ENCODE measurements around the gene SCUBE3. TPM values are rescaled to one million over a fixed set of nuclear protein-coding genes. Genes with fewer than 3 reads are reported as not detected.

The SCUBE3 gene
- total RNA-seq, 1 donor from 2014 or later, result 10.6 TPM

DNA sequence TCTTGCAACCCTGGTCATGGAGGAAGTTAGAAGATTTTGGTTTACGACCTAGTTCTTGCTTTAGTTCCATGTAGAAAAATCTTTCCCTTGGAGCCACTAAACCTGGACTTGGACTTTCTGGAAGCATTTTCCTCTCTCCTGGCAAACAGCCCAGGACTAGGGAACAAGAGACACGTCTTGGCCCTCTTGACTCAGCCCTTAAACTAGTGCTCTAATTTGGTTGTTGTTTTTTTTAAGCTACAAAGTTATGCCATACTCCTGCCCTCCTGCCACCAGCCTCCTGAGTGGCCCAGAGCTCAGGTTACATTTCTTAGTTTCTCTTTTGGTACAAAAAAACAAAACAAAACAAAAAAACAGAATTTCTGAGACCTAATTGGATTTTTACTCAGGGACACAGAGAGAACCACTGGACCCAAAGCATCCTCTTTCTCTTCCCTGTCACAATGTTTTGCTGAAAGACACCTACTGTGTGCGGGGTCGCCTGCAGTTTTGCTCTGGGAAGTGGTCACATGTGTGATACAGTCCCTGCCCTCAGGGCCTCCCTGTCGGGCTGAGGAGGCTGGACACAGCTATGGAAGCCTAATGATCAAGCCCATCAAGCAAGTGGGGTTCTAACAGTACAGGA is 32.3 kb upstream of the SCUBE3 start:
- no peak for DNase-seq (ENCODE audit: low spot score)

DNA sequence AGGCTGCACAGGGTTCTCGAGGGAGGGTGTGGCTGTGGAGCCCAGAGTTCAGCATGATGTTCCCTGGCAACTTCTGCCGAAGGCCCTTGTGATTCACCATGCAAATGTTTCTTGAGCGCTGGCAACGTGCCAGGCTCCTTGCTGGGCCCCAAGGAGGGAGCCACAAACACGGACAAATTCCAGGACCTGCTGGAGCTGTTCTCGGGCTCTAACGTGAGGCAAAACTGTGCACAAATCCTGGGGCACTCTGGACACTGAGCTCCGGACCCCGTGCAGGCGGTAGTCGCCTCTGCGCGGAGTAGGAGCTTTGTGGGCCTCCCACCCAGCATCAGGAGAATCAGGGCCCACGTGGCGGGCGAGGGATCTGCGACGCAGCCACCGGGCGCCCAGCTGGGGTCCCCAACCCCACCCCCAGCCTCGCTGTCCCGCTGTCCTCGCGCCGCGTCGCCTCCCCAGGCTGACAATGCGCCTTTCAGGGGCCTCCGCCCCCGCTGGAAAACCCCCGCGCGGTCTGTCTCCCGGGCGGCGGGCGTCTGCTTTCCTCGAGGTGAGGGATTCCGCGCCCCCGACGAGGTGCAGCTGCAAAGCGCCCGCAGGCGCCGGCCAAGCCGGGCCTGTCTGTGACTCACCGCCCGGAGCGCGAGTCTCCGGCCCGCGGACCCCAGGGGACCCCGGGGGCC is 31.7 kb upstream of the SCUBE3 start:
- DNase-seq (ENCODE audit: low spot score), result peak; percentile 84

DNA sequence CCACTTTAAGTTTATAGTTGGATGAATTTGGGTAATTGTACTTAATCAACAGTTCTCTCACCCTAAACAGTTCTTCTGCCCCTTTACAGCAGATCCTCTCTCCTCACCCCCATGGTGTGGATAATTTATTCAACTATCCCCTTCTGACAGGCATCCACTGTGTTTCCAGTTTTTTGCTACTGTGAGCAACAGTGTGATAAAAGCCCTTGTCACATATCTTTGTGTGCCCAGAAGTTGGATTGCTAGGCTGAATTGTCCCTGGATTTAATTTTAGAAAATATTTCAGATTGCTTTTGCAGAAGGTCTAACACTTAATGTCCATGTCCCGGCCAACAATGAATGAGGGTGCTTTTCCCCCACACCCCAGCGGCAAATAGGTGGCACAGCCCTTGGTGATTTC is 30.5 kb upstream of the SCUBE3 start:
- DNase-seq (ENCODE audit: low spot score), result no peak

DNA sequence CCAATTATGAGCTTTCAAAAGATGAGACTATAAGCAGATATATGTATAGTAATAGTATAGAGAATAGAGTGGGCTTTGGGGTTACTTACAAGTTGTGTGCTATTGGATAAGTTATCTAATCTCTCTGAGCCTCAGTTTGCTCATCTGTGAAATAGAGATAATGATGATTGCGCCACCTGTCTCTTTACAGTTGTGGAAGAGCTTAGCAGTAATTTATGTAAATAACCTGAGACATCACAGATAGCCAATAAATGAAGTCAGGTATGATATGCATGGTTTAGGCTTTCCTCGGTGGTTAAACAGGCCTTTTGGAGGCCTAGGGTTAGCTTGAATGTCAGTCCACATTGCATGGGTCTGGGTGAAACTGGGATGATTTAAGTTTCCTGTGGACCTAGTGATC is 29.8 kb upstream of the SCUBE3 start:
- no peak for DNase-seq (ENCODE audit: low spot score)

DNA sequence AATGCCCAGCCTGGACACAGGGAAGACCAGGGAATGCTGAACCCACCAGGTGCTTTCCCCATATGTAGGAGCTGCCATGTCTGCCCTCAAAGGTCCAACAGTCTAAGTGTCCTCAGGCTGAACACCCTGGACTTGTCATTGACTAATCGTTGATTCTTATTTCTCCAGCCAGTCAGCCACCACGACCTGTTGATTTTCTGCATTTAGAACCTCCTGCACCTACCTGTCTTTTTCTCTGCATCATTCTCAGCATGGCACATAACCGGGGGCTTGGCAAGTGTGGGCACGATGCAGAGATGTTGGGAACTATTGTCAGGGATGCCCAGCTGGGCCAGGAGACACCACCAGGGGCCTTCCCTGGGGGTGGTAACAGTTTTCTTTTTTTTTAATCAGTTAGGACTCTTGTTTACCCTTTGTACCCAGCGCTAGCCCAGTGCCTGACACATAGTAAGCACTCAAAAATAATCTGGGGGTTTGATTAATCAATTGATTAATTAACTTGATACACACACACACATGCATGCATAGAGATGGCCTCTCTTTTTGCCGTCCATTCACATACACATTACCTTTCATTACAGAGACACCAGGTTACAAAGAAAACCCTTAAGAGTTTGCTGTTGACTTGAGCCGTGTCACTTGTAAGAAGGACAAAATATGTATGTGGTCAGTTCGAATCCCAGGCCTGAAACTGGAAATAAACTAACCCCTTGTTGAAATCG is 29.0 kb upstream of the SCUBE3 start:
- no peak for DNase-seq (ENCODE audit: low spot score)

DNA sequence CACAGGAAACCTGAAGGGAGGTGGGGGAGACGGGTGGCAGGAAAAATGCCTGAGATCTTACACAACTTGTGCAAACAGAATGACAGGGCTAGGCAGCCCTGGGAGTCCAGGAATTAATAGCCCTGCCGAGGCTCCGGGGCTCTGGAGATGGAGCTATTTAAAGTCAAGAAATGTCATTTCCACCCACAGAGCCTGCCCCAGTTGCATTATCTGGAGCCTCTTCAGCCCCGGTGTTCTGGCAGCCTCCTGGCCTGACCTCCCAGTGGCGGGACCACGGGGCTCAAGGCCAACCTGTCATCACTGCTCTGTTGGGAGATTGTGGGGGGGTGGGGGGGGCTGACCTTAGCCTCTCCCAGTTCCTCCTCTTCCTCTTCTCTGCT is 28.5 kb upstream of the SCUBE3 start:
- DNase-seq (ENCODE audit: low spot score), result no peak

DNA sequence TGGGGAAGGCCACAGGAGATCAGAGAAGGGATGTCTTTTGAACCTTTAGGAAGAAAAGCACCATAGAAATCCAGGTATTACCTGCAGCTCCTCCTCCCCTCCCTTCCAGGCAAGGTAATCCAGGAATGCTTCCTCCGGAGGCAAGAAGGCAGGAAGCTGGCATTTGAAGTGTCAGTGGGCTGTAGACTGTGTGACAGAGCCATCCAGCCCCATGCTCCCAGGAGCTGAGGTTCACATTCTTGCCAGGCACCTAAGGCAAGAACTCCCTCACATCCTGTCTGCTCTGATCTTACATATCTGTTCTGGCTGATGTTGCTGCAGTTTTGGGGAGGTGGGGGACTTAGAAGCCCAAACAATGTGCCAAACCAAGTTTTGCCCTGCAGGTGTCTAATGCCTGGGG is 27.8 kb upstream of the SCUBE3 start:
- no peak for DNase-seq (ENCODE audit: low spot score)

DNA sequence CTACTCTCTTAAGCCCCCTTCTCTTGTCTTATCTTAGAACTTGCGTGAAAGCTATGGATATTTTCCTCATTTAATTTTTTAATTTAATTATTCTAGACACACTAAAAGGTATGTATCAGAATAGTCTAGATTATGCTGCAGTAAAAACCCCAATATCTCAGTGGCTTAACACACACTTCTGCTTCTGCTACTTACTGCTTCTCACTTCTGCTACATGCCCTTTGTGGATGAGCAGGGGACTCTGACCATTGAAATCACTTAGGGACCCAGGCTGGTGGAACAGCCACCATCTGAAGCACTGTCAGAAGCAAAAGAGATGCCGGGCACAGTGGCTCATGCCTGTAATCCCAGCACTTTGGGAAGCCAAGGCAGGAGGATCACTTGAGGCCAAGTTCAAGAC is 27.2 kb upstream of the SCUBE3 start:
- no peak for DNase-seq (ENCODE audit: low spot score)

DNA sequence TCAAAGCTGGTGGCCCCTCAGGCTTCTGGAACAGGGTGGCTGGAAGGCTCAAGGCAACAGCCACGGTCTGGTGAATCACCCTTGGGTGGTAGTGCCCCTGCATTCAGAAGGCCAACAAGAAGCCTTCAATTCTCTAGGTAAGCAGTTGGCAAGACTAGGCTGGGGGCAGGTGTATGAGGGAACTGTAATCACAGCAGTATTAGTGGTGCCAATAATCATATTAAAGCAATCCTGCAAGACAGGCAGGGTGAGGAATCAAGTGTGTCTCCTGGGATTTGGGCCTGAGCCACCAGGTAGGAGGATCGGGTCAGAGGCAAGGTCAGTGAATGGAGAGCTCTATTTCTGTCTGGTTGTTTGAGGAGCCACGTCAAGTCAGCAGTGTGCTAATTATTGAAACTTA is 24.9 kb upstream of the SCUBE3 start:
- no peak for DNase-seq (ENCODE audit: low spot score)

DNA sequence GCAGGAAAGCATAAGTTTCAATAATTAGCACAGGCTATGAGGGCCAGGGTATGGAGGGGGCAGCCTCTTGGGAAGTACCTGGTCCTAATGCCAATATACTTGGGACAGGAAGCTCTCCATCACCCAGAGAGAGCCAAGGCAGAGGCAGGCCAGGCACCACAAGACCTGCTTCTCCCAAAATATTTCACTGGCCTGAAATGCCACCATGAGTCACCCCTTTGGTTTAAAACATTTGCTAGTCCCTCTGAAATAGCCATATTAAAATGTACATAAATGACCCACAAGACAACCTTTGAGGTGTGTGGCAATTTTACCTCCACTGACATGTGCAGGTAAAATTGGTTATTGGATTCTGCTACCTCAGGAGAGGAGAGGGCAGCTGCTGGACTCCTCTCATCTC is 23.4 kb upstream of the SCUBE3 start:
- no peak for DNase-seq (ENCODE audit: low spot score)

DNA sequence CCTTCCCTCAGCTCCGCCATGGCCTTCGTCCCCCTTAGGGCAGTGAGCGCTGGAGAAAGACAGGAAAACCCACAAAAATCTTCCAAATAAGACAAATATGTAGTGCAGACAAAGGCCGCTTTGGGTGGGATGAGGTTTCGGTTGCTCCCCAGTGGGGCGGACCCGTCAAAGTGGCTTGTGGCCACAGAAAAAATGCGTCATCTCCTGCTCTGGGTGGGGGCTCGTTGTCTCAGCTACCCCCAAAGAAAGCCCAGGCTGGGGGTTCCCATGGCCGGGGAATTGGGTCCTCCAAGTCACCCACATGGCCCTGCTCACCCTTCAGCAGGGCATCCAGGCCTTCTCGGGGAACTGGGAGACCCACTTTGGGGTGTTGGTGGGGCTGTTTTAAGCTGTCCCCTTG is 21.9 kb upstream of the SCUBE3 start:
- no peak for DNase-seq (ENCODE audit: low spot score)

DNA sequence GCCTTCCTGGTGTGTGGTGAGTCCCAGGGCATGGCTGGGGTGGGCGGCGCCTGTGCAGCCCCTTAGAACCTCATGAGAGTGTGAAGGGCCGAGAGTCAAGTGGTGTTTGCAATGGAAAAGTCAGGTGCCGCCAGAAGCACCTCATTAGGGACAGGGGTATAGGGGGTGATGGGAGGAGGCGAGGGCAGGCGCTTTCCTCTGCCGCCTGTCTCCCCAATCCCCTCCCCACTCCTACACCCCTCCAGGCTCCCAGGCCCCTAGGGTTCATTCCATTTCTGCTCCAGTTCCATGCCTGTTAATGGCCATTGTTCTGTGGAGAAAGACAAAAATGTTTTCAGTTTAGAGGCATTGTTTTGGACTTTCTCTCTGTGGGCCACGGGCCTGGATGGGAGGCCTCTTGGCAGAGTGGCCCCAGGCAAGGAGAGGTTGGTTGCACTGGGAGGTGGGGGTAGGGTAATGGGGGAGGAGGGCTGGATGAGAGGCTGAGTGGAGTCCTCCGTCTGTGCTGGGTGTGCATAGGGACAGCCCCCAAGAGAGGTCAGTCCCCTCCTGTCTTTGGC is 21.4 kb upstream of the SCUBE3 start:
- DNase-seq (ENCODE audit: low spot score), result no peak

DNA sequence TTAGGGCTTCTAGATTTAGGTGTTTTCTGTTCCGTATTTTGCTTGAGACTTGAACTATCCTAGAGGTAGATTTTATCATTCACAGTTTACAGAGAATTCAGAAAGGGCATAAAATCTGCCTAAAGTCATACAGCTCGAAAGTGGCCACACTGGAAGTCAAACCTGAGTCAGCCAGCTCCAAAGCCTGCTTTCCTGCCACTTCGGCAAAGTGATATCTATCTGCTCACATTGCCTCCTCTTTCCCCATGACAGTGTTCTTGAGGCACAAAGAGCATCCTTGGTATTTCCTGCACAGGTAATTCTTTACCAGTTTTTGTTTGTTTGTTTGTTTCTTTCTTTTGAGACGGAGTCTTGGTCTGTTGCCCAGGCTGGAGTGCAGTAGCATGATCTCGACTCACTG is 19.4 kb upstream of the SCUBE3 start:
- no peak for DNase-seq (ENCODE audit: low spot score)

DNA sequence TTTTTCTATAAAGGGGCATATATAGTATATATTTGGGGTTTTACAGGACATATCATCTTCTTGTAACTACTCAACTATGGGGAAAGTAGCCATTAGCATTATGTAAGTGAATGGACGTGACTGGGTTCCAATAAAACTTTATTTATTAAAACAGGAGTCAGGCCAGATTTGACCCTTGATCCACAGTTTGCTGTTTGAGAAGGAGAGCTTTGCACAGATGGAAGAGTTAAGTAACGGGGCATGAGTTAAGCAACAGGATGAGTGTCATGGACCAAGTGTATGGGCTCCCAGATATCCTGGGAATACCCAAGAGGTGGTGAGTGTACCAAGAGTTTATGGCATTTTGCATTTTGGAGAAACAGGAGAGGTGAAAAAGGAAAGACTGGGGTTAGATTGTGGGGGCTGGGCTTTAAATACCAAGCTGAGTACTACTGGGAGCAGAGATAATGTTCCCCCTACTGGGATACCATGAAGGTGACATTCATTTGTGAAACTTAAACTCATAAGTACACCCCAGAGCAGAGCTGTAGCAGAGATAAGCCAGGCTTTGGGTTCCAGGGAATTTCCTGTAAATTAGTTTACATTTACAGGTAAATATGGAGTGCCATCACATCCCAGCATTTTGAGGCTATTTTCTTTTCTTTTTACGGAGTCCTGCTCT is 18.5 kb upstream of the SCUBE3 start:
- DNase-seq (ENCODE audit: low spot score), result no peak

DNA sequence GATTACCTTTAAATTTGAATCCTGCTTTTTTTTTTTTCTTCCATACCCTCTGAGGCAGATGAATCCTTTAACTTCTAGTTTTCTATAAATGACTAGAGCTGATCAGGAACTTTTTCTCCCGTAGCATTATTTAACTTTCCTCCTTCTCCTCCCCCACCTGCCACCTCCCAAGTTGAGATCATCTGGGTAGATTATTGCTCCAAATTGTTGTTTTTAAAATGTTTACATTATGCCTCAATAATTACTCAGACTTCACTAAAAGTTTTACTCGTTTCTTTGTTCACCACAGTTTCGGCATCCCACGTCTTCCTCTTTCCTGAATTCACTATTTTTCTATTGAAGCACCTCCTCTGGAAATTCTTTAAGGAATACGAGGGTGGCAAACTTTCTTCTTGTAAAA is 16.6 kb upstream of the SCUBE3 start:
- DNase-seq (ENCODE audit: low spot score), result no peak

DNA sequence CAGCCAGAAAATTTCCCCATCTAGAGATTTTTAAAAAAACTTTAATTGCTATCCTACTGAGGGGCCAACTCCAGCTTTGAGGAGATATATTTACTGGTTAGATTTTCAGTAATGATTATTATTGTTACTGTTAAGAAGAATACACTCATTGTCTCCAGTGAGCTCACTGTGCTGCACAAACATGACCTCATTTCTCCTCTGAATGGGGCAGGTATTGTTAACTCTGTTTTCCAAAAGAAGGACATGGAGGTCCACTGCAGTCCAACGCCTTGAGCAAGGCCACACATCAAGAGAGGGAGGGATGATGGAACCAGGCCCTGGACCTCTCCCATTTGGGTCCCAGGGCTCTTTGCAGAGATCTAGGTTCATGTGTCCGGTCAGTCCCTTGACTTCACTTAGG is 13.9 kb upstream of the SCUBE3 start:
- DNase-seq (ENCODE audit: low spot score), result no peak

DNA sequence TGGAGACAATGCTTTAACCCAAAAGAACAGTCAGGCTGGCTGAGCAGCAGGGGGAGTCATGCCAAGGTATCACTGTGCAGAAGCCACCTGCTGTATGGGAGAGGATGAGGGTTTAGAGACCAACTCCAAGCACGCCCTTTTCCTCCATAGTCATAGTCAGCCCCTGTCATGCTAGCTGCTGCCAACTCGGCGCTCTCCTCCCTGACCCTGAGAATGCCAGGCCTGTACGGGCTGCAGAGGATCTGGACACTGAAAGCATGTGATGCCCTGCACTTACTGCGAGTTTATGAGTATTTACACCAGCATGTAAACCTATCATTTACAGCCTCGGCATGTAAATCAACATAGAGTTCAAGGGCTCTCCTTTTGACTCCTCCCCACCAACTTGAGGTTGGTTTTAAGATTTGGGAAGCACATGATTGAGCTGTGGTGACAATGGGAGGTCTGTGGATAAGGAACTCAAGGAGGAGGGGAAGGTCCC is 11.7 kb upstream of the SCUBE3 start:
- DNase-seq (ENCODE audit: low spot score), result no peak

DNA sequence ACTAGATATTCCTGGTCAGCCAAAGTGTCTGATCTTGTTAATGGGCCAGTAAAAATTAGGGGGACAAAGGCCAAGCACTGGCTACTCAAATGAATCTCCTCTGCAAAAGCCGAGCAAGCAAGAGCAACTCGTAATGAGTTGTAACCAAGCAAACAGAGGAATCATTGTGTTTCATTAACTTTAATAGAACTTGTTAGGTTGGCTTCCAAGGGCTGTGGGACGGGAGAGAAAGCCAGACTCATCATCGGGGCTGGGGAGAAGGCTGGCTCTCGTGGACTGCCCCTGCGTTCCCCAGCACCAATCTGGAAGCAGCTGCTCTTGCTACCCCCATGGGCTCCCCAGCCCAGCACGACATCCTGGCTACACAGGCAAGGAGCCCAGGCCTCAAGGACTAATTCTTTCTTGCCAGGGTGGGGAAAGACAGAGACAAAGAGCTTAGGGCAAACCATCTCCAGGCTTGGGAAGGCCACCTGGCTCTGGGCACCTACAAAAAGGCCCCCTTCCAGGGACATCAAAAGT is 10.5 kb upstream of the SCUBE3 start:
- no peak for DNase-seq (ENCODE audit: low spot score)

DNA sequence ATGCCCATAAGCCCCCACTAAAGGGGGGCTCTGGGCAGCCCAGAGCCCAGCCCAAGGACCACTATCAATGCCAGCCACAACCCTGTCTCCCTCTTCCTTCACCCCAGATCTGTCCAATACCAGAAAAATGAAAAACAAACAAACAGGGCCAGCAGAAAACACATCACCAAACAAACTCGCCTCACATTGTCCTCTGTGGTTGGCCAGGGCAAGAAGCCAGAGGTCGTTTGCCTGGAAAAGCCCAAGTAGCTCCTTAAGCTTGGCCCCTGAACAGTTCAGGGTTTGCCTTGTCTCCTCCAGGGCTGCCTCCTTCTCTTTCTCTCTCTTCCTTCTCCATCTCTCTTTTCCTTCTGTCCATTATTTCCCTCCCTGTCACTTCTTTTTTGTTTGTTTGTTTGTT is 10.1 kb upstream of the SCUBE3 start:
- DNase-seq (ENCODE audit: low spot score), result no peak

DNA sequence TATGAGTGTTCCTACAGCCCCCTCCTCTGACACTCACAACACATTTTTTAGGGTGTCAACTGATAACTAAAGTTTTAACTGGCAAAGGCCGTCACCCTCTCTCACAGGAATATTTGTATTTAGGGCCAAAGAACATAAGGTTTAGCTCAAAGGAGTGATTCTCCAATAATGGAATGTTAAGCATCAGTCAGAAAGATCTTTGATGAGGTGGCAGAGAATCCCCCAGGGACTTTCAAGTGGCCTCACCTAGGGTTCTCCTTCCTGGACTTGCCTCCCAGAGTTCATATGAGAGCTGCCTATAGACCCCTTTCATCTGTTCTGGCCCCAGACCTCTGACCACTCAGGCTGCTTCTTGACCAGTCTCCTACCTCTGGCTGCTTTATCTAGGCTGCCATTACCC is 7.4 kb upstream of the SCUBE3 start:
- DNase-seq (ENCODE audit: low spot score), result no peak

DNA sequence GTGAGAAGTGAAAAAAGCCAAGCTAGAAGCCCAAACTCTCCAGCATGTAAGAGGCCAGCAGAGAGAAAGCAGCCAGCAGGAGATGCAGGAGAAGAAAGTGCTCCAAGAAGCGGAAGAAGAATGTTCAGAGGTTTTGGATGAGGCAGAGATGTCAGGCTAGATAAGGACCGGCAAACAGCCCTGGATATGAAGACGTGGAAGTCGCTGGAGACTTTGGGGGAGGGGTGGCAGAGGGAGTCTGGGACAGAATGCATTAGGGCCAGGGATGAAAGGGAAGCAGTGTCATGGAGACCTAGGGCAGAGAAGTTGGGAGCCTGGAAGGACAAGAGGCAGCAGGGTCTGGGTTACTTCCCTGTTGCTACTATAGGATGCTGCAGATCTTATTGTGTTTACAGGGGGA is 5.3 kb upstream of the SCUBE3 start:
- DNase-seq (ENCODE audit: low spot score), result no peak

DNA sequence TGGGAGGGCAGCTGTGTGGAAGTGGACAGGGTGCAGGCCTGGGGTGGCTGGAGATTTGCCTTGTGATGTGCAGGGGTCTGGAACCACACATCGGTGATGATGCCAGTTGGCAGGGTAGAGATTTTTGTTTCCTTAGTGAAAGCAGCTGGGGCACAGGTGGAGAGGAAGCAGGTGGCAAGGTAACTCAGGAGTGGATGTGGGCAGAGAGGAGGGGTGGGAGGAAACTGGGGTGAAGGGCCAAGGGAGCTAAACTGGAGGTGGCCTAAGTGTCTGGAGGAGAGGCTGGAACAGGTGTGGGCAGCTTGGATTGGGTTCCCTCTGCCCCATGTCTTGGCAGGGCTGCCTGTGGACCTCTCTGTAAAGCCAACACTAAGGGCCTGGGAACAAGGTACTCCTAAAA is 4.7 kb upstream of the SCUBE3 start:
- DNase-seq (ENCODE audit: low spot score), result no peak

All from umbilical cord (tissue), 2 donors.